Measurements from ENCODE around the gene ERVFRD-1.
A peak's percentile ranks its signal among the peaks of the same experiment; 100 is the strongest.
"Not testable (repeated sequence)": the region's sequence is repeated elsewhere in the genome, so short reads cannot be mapped to it uniquely, and the experiment has no call there.

ERVFRD-1 gene

GRCh38 chr6:11126876-11127275, 15.4 kb upstream of the ERVFRD-1 start:
- peak; percentile 55 for DNase-seq

- peak; percentile 10 for DNase-seq
Measured at GRCh38 chr6:11123978-11124377, 12.5 kb upstream of the ERVFRD-1 start.

GRCh38 chr6:11122380-11122779, 10.9 kb upstream of the ERVFRD-1 start:
- no peak for DNase-seq

- no peak for DNase-seq
Measured at GRCh38 chr6:11121851-11122250, 10.3 kb upstream of the ERVFRD-1 start.

GRCh38 chr6:11120271-11121005, 8.9 kb upstream of the ERVFRD-1 start:
- peak; percentile 71 for DNase-seq

- peak; percentile 37 for DNase-seq
Measured at GRCh38 chr6:11115808-11116536, 4.4 kb upstream of the ERVFRD-1 start.

GRCh38 chr6:11113038-11113437, 1.5 kb upstream of the ERVFRD-1 start:
- no peak for DNase-seq

GRCh38 chr6:11111769-11112437, 378 bp upstream of the ERVFRD-1 start:
- no peak for DNase-seq

GRCh38 chr6:11108726-11109125, 2.8 kb downstream of the ERVFRD-1 start:
- DNase-seq = no peak

GRCh38 chr6:11103065-11103464, 8.5 kb downstream of the ERVFRD-1 start:
- DNase-seq = no peak

- no peak for DNase-seq
Measured at GRCh38 chr6:11101417-11101816, 10.1 kb downstream of the ERVFRD-1 start.

- no peak for DNase-seq
Measured at GRCh38 chr6:11098004-11098403, 13.5 kb downstream of the ERVFRD-1 start.

- DNase-seq = no peak
Measured at GRCh38 chr6:11097476-11097875, 14.0 kb downstream of the ERVFRD-1 start.

GRCh38 chr6:11096109-11096508, 15.4 kb downstream of the ERVFRD-1 start:
- DNase-seq = peak; percentile 6

- no peak for DNase-seq
Measured at GRCh38 chr6:11094941-11095340, 16.6 kb downstream of the ERVFRD-1 start.

GRCh38 chr6:11094411-11094851, 17.1 kb downstream of the ERVFRD-1 start:
- DNase-seq = peak; percentile 68

- DNase-seq = peak; percentile 98
Measured at GRCh38 chr6:11093626-11094410, 17.7 kb downstream of the ERVFRD-1 start, which contains the start of gene SMIM13. Gene SMIM13 (plus strand): TSS chr6:11093834. CDS start chr6:11094314, 480 bp downstream.

- no peak for DNase-seq
Measured at GRCh38 chr6:11093376-11093625, 18.2 kb downstream of the ERVFRD-1 start.

- no peak for DNase-seq
Measured at GRCh38 chr6:11092668-11093375, 18.7 kb downstream of the ERVFRD-1 start.

GRCh38 chr6:11091141-11091540, 20.4 kb downstream of the ERVFRD-1 start:
- DNase-seq = not testable (repeated sequence)

GRCh38 chr6:11089695-11090094, 21.8 kb downstream of the ERVFRD-1 start:
- no peak for DNase-seq

GRCh38 chr6:11087141-11087812, 24.2 kb downstream of the ERVFRD-1 start:
- DNase-seq = not testable (repeated sequence)

Data from DMS53 (cell line).